Heart left ventricle (tissue), 16 donors: ENCODE data around the gene CMIP. TPM values are rescaled to one million over a fixed set of nuclear protein-coding genes. Genes with fewer than 3 reads are reported as not detected.

ENCODE experiments used
- ATAC-seq, 4 donors: fragments of 200-7000 bp; cut with Tn5 transposase; one replicate each; pipeline ENCODE4 v1.9.1; 2020 to 2022; ENCODE audit warnings: moderate library complexity in 4 of 4, mild to moderate bottlenecking in 3 of 4, moderate number of reproducible peaks in 1 of 4
- DNase-seq, 5 donors: peaks; one replicate each; pipeline ENCODE4 v3.0.0-alpha.2; 2020
- H3K27ac ChIP-seq, 12 donors: fragments of 200-600 bp; sonication (generic) in 4 of 12; one replicate each; pipeline versions ENCODE4 v1.5.0 to v1.8.0; 2016 to 2022; ENCODE audit warnings: mild to moderate bottlenecking in 2 of 12
- H3K27me3 ChIP-seq, 9 donors: fragments of 200-600 bp; sonication (generic) in 2 of 9; one replicate each; pipeline versions ENCODE4 v1.5.1 to v1.8.0; 2016 to 2022; ENCODE audit warnings: mild to moderate bottlenecking in 3 of 9
- H3K36me3 ChIP-seq, 9 donors: fragments of 200-600 bp; sonication (generic) in 2 of 9; one replicate each; pipeline versions ENCODE4 v1.5.0 to v1.8.0; 2018 to 2022; ENCODE audit warnings: mild to moderate bottlenecking in 2 of 9
- H3K4me1 ChIP-seq, 12 donors: fragments of 200-600 bp; sonication (generic) in 4 of 12; one replicate each; pipeline versions ENCODE4 v1.5.0 to v1.8.0; 2016 to 2022; ENCODE audit warnings: mild to moderate bottlenecking in 3 of 12
- H3K4me3 ChIP-seq, 12 donors: fragments of 200-600 bp; sonication (generic) in 4 of 12; one replicate each; pipeline versions ENCODE4 v1.5.0 to v1.8.0; 2017 to 2022; ENCODE audit warnings: mild to moderate bottlenecking in 9 of 12, moderate library complexity in 4 of 12
- H3K9me3 ChIP-seq, 12 donors: fragments of 200-600 bp; sonication (generic) in 4 of 12; one replicate each; pipeline versions ENCODE4 v1.5.0 to v1.8.0; 2016 to 2022; ENCODE audit warnings: mild to moderate bottlenecking in 1 of 12
- CTCF ChIP-seq, 12 donors: fragments of 200-600 bp; sonication (generic) in 4 of 12; IDR thresholded peaks; one replicate each; pipeline versions ENCODE4 v1.5.0 to v1.8.0; 2018 to 2022; ENCODE audit warnings: antibody characterized with exemption in 12 of 12, mild to moderate bottlenecking in 5 of 12
- POLR2A ChIP-seq, 2 donors: fragments of 450-650 bp; IDR thresholded peaks; one replicate each; pipeline ENCODE4 v1.6.1; 2017; ENCODE audit warnings: antibody characterized with exemption in 2 of 2, mild to moderate bottlenecking in 2 of 2, moderate library complexity in 2 of 2
- WGBS, 4 donors: extraction: QIAGEN DNeasy Blood & Tissue Kit in 2 of 4; methylation state at CpG; one replicate each; pipeline versions ENCODE4 v1.1.5 to v1.1.7; 2013 to 2018; 5-methylcytosine and 5-hydroxymethylcytosine counted together
- intact Hi-C, 10 donors: fragments of 100-400 bp; cut with DNase I; formaldehyde crosslinking; loops; one replicate each; pipeline versions ENCODE4 v1.11.1 to v1.14.2; 2022
- polyA plus RNA-seq, 2 donors: library from polyadenylated mRNA; stranded (reverse); fragments of 200-250 nt; gene quantifications; one replicate each; pipeline ENCODE4 v1.2.3, GENCODE V29; 2013
- total RNA-seq, 9 donors: library from RNA; depleted of rRNA in 2 of 9; stranded (reverse); fragments of >200 nt in 2 of 9; fragmentation: NEBNext Ultra II Directional in 3 of 9; extraction: Animal tissue kit (Norgen Biotek cat#: 25700) in 3 of 9; gene quantifications; one replicate each; pipeline versions ENCODE4 v1.1.0 to v1.2.4, GENCODE V29; 2016 to 2023
- donor health status: ischemic (EF 13 %, LVEDD 7.1; RV severe dilation, severe dysfunction).
- donor health status: healthy with polysubstance abuse.
- donor health status: DM: no; HTN: yes; CAD: no.
- donor health status: DM: no; HTN: no; CAD: no.
- donor health status: ischemic (EF 25% LVEDD 6.9; RV normal size, moderate dysfunction).
- donor health status: ischemic (EF 25% LVEDD 5.7; RV mildly dilated, moderate dysfunction).
- donor health status: healthy.
- donor health status: DM: yes; HTN: yes; CAD: no.
- donor health status: ischemic (EF 35%, LVEDD 5.7; RV mildly dilated, moderate dysfunction).
- donor health status: nonischemic (EF 11% LVEDD 7.7; RV severe dilation, severe dysfunction).
- donor health status: DM: yes; HTN: yes; CAD: no.
- donor health status: PGD.
- donor health status: ischemic (EF 29% LVEDD 5.4; RV normal size, mild dysfunction).
- donor health status: nonischemic (EF 23%, LVEDD 6.1; RV moderate dilation, normal function).

CMIP gene
- total and polyA plus RNA-seq, 11 donors = 4.1 to 48.8 (median 10.6) TPM

GRCh38 chr16:81652798-81653505, 208.3 kb downstream of the CMIP start:
- peaks cover 0 to 17% (median 0%) of the 10 kb centered on the region in 12 donors for H3K4me1 ChIP-seq
- H3K36me3 ChIP-seq = peaks cover 0 to 63% (median 5%) of the 10 kb centered on the region in 9 donors
- H3K9me3 ChIP-seq = no peaks in the 10 kb centered on the region
- ATAC-seq (no peak), DNase-seq (no peak)
- peak overlapping the region in 1 of 12 donors; percentile 76 for H3K27ac ChIP-seq
- no peaks in the 10 kb centered on the region for H3K27me3 ChIP-seq
- intact Hi-C loops = no loop called here
- TF ChIP-seq CTCF (IDR thresholded peaks at IDR 0.05) (no peak), POLR2A (IDR thresholded peaks at IDR 0.05) (no peak)
- H3K4me3 ChIP-seq = no peak overlapping the region
- 94 to 97% (median 95%) methylated on average over 21 of the region's 21 CpGs for WGBS, 4 donors

DNA sequence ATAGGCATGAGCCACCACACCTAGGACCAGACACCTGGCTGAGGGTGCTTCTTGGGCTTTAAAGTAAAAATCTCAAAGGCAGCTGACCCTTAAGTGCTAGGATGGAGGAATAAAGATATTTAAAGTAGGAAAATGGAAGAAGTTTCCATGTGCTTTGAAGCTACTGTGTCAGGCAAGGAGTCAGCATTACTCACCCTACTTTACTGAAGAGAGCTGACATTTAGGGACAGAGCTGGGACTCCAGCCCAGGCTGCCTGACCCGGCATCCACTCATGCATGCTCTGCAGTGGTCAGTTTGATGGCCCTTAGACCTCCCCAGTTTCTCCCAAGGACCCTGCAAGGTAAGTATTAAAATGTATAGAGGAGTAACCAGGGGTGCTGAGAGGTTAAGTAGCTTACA, 209.7 kb downstream of the CMIP start:
- intact Hi-C loops = no loop called here
- no peak for DNase-seq
- H3K27ac ChIP-seq = peak overlapping the region in 1 of 12 donors; percentile 76
- no peaks in the 10 kb centered on the region for H3K9me3 ChIP-seq
- peaks cover 0 to 17% (median 0%) of the 10 kb centered on the region in 12 donors for H3K4me1 ChIP-seq
- no peaks in the 10 kb centered on the region for H3K27me3 ChIP-seq
- TF ChIP-seq POLR2A (IDR thresholded peaks at IDR 0.05) (no peak), CTCF (IDR thresholded peaks at IDR 0.05) (no peak)
- H3K36me3 ChIP-seq = peaks cover 0 to 77% (median 15%) of the 10 kb centered on the region in 9 donors
- 64 to 84% (median 81%) methylated on average over 1 of the region's 1 CpG; no CpG with 5 or more reads in 1 of the 4 donors for WGBS, 4 donors
- ATAC-seq = peak in 2 of 4 donors; percentile 62 to 78
- no peak overlapping the region for H3K4me3 ChIP-seq

DNA sequence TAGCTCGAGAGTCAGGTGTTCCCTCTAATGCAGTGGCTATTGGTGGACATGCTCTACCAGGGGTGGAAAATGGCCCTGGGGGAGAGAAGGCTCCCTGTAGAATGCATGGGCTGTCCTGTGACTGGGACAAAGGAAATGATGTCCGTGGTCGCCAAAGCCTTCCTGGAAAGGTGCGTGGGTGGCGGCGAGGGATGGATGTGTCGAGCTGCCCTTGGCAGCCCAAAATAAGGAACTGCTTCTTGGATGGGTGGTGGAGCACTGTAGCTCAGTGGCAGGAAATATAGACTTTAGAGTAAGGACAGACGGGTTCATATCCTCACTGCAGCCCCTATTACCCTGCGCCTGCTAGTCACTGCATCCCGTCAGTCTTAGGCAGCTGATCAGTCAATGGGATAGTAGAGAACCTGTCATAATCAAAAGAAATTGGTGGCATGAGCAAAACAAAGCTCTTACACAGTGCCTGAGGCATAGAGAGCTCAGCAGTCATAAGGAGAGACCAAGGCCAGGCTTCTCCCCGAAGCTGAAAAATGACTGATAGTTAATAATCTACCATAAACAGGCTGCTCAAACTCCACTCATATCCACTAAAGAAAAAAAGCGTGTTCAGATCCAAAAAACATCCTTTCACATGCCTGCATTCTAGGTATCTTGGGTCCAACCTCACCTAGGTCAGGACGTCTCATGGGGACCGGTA, 211.0 kb downstream of the CMIP start:
- Histone ChIP-seq H3K27me3 (no peaks in the 10 kb centered on the region), H3K4me1 (peaks cover 0 to 15% (median 0%) of the 10 kb centered on the region in 12 donors), H3K27ac (peak overlapping the region in 1 of 12 donors; percentile 76), H3K9me3 (no peaks in the 10 kb centered on the region), H3K4me3 (no peak overlapping the region), H3K36me3 (peaks cover 0 to 87% (median 16%) of the 10 kb centered on the region in 9 donors)
- no peak for DNase-seq
- TF ChIP-seq POLR2A (IDR thresholded peaks at IDR 0.05) (no peak), CTCF (IDR thresholded peaks at IDR 0.05) (no peak)
- intact Hi-C loops = no loop called here
- ATAC-seq = no peak
- 83 to 89% (median 84%) methylated on average over 14 of the region's 14 CpGs for WGBS, 4 donors

DNA sequence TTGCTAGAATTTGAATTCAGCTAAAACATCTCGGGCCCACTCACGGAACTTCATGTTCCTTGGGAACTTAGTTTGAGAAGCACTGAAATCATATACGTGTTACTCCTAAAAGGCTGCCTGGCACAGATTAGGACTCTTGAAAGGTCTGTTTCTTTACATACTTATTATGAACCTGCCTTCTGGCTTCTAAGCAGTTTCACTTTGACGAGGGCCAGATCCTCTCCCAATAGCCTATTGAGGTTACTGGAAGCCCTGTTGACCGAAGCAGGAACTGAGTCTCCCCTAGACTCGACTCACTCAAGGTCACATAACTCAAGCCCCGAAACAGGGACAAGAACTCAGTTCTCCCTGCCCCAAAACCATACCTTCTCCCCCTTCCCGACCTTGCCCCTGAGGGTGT, 212.6 kb downstream of the CMIP start:
- Histone ChIP-seq H3K27ac (peak overlapping the region in 1 of 12 donors; percentile 76), H3K4me3 (no peak overlapping the region), H3K27me3 (no peaks in the 10 kb centered on the region), H3K4me1 (peaks cover 0 to 5% (median 0%) of the 10 kb centered on the region in 12 donors), H3K9me3 (no peaks in the 10 kb centered on the region), H3K36me3 (peaks cover 0 to 92% (median 26%) of the 10 kb centered on the region in 9 donors)
- no peak for ATAC-seq
- intact Hi-C loops = no loop called here
- TF ChIP-seq POLR2A (IDR thresholded peaks at IDR 0.05) (no peak), CTCF (IDR thresholded peaks at IDR 0.05) (no peak)
- 83 to 92% (median 90%) methylated on average over 8 of the region's 8 CpGs for WGBS, 4 donors
- DNase-seq = no peak
